Subcutaneous abdominal adipose tissue (tissue), 5 donors: ENCODE results near the gene RAB36.

Experiments
- H3K27ac ChIP-seq: one replicate; pipeline ENCODE4 v1.7.0; 2013; ENCODE audit warnings: low read depth, mild to moderate bottlenecking, inconsistent platforms, low read length, moderate library complexity
- H3K27me3 ChIP-seq, 5 donors: one replicate each; pipeline ENCODE4 v1.7.0; 2013; ENCODE audit warnings: low read length in 5 of 5, inconsistent platforms in 1 of 5; ENCODE audit not compliant: control insufficient read depth in 5 of 5, insufficient read depth in 4 of 5
- H3K36me3 ChIP-seq, 5 donors: one replicate each; pipeline ENCODE4 v1.7.0; 2013; ENCODE audit warnings: low read length in 5 of 5; ENCODE audit not compliant: control insufficient read depth in 5 of 5, insufficient read depth in 5 of 5
- H3K4me1 ChIP-seq, 5 donors: one replicate each; pipeline ENCODE4 v1.7.0; 2013; ENCODE audit warnings: low read length in 5 of 5, mild to moderate bottlenecking in 3 of 5, moderate library complexity in 1 of 5; ENCODE audit not compliant: control insufficient read depth in 5 of 5, insufficient read depth in 5 of 5
- H3K4me3 ChIP-seq, 5 donors: one replicate each; pipeline ENCODE4 v1.7.0; 2013; ENCODE audit warnings: low read length in 5 of 5, low read depth in 1 of 5
- H3K9ac ChIP-seq, 5 donors: one replicate each; pipeline ENCODE4 v1.7.0; 2013; ENCODE audit warnings: low read length in 5 of 5, mild to moderate bottlenecking in 4 of 5, moderate library complexity in 3 of 5
- H3K9me3 ChIP-seq, 5 donors: one replicate each; pipeline ENCODE4 v1.7.0; 2013; ENCODE audit warnings: low read length in 5 of 5; ENCODE audit not compliant: control insufficient read depth in 5 of 5
- donor health status: healthy.
- donor health status: healthy.
- donor health status: healthy.
- donor health status: healthy.
- donor health status: healthy.

RAB36 gene

DNA sequence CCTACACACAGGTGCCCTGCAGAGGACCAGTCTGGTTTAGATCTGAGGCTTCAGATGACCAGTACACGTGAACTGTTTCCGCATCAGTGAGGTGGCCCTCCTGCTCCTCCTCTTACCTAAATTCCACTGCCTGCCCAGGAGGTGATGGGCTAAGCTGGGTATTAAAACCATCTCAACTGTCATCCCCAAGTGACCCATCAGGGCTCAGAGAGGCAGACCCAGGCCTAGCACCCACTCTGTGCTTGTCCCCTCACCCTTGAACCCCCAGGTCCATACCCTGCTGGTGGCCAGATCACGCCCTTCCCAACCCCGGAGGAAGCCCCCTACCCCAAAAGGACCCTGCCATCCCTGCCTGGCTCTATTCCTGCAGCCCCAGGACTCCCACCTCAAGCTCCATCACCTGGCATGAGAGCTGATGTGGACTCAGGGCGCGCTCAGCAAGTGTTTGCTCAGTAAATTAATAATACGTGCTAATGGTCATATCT is 24.8 kb upstream of the RAB36 start:
- Histone ChIP-seq H3K36me3 (peaks cover 0 to 15% (median 8%) of the 10 kb centered on the region in 5 donors), H3K4me3 (no peak overlapping the region), H3K4me1 (peaks cover 6 to 44% (median 19%) of the 10 kb centered on the region in 5 donors), H3K27me3 (peaks cover 0 to 3% (median 0%) of the 10 kb centered on the region in 5 donors), H3K9ac (peak overlapping the region in 1 of 5 donors; percentile 44), H3K9me3 (no peaks in the 10 kb centered on the region), H3K27ac (no peak overlapping the region)

DNA sequence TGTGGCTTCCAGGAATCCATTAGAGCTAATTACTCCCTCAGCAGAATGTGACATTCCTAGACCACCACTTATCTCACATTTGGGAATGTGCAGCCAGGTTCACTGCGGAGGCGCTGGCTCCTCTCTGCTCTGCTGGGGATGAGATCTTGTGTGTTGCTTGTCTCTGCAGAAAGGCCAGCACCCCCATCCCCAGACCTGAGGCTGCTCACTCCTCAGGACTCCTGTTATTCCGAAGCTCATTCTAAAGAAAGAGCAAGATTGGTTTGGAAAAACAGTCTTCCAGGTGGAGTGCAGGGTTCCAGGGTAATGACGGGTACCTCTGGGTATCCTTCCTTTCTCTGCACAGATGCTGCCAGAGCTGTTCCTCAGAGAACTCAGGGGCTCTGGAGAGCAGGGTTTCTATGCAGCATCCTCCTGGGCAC is 24.3 kb upstream of the RAB36 start:
- Histone ChIP-seq H3K9me3 (no peaks in the 10 kb centered on the region), H3K27me3 (peaks cover 0 to 3% (median 0%) of the 10 kb centered on the region in 5 donors), H3K36me3 (peaks cover 0 to 17% (median 8%) of the 10 kb centered on the region in 5 donors), H3K4me3 (no peak overlapping the region), H3K9ac (no peak overlapping the region), H3K27ac (no peak overlapping the region), H3K4me1 (peaks cover 6 to 44% (median 19%) of the 10 kb centered on the region in 5 donors)

DNA sequence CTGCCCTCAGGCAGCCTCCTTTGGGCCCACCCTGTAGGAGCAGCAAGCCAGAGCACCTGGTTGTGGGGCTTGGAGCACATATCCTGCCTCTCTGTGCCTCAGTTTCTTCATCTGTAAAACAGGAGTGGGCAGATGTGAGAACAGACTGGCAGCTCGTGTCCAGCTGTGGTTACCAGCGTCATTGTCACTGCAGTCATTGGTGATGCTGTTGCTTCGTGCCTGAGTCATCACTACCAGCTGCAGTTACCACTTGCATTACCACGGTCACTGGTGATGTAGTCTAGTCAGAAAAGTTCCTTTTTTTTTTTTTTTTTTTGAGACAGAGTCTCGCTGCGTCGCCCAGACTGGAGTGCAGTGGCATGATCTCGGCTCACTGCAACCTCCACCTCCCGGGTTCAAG is 23.9 kb upstream of the RAB36 start:
- Histone ChIP-seq H3K36me3 (peaks cover 0 to 17% (median 8%) of the 10 kb centered on the region in 5 donors), H3K9me3 (no peaks in the 10 kb centered on the region), H3K4me3 (no peak overlapping the region), H3K27me3 (peaks cover 0 to 3% (median 0%) of the 10 kb centered on the region in 5 donors), H3K9ac (no peak overlapping the region), H3K4me1 (peaks cover 6 to 44% (median 19%) of the 10 kb centered on the region in 5 donors), H3K27ac (no peak overlapping the region)

GRCh38 chr22:23122216-23122957 is 22.9 kb upstream of the RAB36 start:
- Histone ChIP-seq H3K4me3 (no peak overlapping the region), H3K9me3 (no peaks in the 10 kb centered on the region), H3K9ac (no peak overlapping the region), H3K4me1 (peaks cover 6 to 45% (median 17%) of the 10 kb centered on the region in 5 donors), H3K27me3 (peaks cover 0 to 3% (median 0%) of the 10 kb centered on the region in 5 donors), H3K27ac (no peak overlapping the region), H3K36me3 (peaks cover 0 to 17% (median 8%) of the 10 kb centered on the region in 5 donors)

DNA sequence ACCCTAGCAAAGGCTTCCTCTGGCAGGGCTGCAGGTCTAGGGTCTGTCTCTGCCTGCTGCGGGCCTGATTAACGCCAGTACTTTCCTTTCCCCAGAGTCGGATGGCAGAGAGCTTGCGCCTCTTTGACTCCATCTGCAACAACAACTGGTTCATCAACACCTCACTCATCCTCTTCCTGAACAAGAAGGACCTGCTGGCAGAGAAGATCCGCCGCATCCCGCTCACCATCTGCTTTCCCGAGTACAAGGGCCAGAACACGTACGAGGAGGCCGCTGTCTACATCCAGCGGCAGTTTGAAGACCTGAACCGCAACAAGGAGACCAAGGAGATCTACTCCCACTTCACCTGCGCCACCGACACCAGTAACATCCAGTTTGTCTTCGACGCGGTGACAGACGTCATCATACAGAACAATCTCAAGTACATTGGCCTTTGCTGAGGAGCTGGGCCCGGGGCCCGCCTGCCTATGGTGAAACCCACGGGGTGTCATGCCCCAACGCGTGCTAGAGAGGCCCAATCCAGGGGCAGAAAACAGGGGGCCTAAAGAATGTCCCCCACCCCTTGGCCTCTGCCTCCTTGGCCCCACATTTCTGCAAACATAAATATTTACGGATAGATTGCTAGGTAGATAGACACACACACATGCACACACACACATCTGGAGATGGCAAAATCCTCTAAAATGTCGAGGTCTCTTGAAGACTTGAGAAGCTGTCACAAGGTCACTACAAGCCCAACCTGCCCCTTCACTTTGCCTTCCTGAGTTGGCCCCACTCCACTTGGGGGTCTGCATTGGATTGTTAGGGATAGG is 22.1 kb upstream of the RAB36 start:
- Histone ChIP-seq H3K4me3 (no peak overlapping the region), H3K4me1 (peaks cover 6 to 45% (median 13%) of the 10 kb centered on the region in 5 donors), H3K9ac (no peak overlapping the region), H3K27me3 (peaks cover 0 to 3% (median 0%) of the 10 kb centered on the region in 5 donors), H3K27ac (no peak overlapping the region), H3K36me3 (peaks cover 0 to 17% (median 8%) of the 10 kb centered on the region in 5 donors), H3K9me3 (no peaks in the 10 kb centered on the region)

DNA sequence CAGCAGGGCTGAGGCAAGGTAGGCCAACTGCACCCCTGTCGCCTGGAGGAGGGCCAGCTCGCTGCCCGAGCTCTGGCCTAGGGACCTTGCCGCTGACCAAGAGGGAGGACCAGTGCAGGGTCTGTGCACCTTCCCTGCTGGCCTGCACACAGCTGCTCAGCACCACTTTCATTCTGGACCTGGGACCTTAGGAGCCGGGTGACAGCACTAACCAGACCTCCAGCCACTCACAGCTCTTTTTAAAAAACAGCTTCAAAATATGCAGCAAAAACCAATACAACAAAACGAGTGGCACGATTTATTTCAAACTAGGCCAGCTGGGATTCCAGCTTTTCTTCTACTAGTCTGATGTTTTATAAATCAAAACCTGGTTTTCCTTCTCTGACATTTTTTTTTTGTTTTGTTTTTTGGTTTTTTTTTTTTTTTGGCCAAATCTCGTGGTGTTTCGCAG is 21.4 kb upstream of the RAB36 start:
- H3K27me3 ChIP-seq = peaks cover 0 to 3% (median 0%) of the 10 kb centered on the region in 5 donors
- H3K36me3 ChIP-seq = peaks cover 0 to 17% (median 8%) of the 10 kb centered on the region in 5 donors
- H3K9ac ChIP-seq = no peak overlapping the region
- no peak overlapping the region for H3K4me3 ChIP-seq
- H3K27ac ChIP-seq = no peak overlapping the region
- H3K9me3 ChIP-seq = no peaks in the 10 kb centered on the region
- peaks cover 6 to 45% (median 9%) of the 10 kb centered on the region in 5 donors for H3K4me1 ChIP-seq

DNA sequence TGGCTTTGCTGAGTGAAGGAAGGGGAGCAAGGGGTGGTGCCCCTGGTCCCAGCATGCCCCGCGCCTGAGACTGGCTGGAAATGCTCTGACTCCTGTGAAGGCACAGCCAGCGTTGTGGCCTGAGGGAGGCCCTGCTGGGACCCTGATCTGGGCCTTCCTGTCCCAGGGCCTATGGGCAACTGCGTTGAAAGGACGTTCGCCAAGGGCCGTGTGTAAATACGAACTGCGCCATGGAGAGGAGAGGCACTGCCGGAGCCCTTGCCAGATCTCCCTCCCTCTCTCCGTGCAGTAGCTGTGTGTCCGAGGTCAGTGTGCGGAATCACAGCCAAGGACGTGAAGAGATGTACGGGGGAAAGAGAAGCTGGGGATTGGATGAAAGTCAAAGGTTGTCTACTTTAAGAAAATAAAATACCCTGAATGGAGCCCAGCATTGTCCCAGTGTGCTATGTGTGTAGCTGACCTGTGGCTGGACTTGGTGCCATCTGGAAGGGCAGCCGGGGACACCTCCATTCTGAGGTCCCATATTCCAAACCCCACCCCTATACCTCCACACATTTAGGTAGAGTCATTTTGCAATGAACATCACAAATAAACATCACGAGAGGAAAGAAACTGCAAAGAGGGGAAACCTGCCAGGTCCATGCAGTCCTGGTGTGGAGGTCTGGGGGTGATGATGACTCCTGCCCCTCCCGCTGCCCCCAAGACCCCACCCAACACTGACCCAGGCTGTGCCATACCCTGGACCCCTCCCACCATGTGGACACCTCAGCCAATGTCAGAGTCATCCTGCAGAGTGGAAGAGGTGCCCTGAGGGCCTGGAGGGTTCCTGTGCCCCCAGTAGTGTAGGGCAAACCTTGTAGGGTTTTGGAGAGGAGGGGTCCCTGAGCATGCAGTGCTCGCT is 20.4 kb upstream of the RAB36 start:
- no peaks in the 10 kb centered on the region for H3K9me3 ChIP-seq
- peaks cover 0 to 3% (median 0%) of the 10 kb centered on the region in 5 donors for H3K27me3 ChIP-seq
- H3K36me3 ChIP-seq = peaks cover 0 to 17% (median 8%) of the 10 kb centered on the region in 5 donors
- H3K4me1 ChIP-seq = peaks cover 6 to 36% (median 8%) of the 10 kb centered on the region in 5 donors
- peak overlapping the region in 3 of 5 donors; percentile 22 to 54 (median 22) for H3K4me3 ChIP-seq
- no peak overlapping the region for H3K27ac ChIP-seq
- peak overlapping the region in 2 of 5 donors; percentile 4 to 37 for H3K9ac ChIP-seq

- Histone ChIP-seq H3K27ac (no peak overlapping the region), H3K4me3 (no peak overlapping the region), H3K9me3 (no peaks in the 10 kb centered on the region), H3K27me3 (peaks cover 0 to 3% (median 0%) of the 10 kb centered on the region in 5 donors), H3K36me3 (peaks cover 0 to 17% (median 8%) of the 10 kb centered on the region in 5 donors), H3K9ac (no peak overlapping the region), H3K4me1 (peaks cover 5 to 28% (median 6%) of the 10 kb centered on the region in 5 donors)
Measured at GRCh38 chr22:23125512-23126103, 19.7 kb upstream of the RAB36 start.
